ENCODE measurements around the gene ADAMTS6.

Gene ADAMTS6

DNA sequence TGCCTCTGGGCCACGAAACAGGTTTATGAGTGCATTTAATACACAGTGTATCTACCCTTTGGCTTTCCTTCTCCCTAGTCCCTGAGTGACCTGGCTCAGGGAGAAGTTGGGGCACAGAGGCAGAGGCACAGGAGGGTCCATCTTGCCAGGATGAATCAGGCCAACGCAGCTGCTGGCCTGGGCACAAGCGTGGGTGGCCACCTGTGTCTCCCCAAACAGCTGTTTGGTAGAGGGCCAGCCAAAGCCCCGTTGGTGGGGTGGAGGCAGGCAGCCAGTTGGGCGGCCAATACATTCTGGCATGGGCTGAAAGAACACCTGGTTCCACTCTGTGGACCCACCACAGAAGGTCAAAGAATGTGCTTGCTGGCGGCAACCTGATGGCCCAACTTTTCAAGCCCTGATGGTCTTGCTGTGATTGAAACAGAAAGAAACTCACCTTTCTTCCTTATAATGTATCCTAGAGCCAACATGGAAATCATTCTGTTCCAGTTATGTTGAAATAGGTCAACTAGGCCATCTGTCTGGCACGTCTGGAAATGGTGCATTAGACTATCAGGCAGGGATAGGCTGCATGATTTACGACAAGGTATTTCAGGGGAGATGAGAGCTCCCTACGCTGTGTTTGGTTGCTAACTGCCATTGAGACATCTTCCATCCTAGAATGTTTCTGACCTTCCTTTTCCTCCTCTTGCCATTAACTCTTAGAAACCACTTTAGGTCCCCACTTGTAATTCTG lies 337.4 kb downstream of the ADAMTS6 start:
- no peak for DNase-seq (ENCODE audit: low read depth)

GRCh38 chr5:65142511-65143011 lies 339.2 kb downstream of the ADAMTS6 start:
- peak; percentile 54 for DNase-seq (ENCODE audit: low read depth)

DNA sequence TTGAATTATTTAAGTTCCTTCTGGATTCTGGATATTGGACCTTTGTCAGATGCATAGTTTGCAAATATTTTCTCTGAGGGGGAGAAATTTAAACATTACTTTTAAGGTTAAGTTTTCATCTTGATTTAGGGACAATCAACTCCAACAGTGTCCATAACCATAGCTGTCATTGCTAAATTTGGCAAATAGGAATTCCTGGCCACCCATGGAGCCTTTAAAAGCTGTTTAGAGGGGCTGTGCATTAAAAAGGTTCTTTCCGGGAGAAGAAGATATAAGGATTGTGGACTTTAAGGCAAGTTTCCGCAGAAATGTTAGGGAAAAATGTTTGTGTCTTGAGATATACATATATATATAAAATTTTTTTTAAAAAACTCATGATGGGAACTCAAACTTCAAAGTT lies 339.7 kb downstream of the ADAMTS6 start:
- no peak for DNase-seq (ENCODE audit: low read depth)

DNA sequence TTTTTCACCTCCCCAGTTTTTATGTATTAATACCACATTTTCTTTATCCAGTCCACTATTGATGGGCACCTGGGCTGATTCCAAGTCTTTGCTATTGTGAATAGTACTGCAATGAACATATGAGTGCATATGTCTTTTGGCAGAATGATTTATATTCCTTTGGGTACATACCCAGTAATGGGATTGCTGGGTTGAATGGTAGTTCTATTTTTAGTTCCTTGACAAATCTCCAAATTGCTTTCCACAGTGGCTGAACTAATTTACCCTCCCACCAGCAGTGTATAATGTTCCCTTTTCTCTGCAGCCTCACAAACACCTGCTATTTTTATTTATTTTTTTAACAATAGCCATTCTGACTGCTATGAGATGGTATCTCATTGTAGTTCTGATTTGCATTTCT lies 340.2 kb downstream of the ADAMTS6 start:
- no peak for DNase-seq (ENCODE audit: low read depth)

DNA sequence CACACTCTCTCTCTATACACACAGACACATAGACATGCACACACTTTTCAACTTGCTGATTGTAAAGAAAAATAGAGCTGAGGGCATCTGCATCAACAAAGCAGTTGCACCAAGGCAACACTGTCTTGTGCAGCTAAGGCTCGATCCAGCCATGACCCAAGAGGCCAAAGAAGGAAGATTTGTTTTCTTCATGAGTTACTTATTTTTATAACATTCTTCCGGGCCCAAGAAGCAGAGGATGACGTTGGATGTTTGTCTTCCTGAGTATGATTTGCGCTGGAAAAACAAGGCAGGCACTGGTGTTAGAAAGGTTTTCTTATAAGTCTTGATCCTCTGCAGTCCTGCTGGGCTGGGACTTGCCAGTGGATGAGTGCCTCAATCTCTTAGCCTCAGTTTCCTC lies 344.1 kb downstream of the ADAMTS6 start:
- DNase-seq (ENCODE audit: low read depth) = peak; percentile 46

DNA sequence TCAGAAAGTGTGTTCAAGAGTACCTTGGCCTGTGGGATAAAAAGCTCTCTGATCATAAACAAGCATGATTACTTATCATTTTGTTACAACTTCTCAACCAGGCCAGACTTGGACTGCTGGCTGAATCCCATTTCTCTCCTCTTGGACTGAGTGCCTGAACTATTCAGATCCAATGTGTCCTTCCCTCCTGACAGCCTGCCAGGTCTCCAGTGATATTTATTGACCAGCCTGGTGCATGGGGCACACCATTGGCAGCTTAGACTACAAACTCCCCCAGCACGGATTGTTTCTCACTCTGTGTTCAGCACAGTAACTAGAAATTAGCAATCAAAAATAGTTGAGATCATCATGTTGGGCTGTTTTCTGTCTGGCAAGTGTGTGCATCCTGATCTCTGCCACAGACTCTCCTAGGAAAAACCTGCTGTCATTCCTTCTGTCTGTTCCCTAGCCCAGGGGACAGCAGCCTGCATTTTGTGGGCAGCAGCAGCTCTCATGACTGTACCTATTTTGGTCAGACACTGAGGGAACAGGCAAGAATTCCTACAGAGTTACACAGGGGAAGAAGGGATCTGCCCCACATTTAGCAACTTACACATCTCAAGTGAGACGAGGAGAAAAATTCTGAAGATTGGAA lies 348.1 kb downstream of the ADAMTS6 start:
- DNase-seq (ENCODE audit: low read depth) = no peak

DNA sequence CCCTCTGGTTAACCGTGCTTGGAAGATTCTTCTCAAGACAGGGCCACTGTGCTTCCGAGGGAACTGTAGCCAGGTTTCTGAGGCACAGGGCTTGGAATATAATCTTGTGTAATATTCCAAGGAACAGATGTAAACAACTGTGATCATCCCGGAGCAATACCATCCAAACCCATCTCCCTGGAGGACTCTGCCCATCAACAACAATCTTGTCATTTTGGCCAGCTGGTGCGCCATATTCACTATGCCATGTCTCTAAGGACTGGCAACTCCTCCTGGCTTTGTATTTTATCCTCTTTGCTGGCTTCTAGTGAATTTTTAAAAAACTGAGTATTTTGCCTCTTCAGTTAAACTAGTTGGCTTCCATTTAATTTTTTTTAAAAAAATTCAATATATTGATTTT lies 349.3 kb downstream of the ADAMTS6 start:
- DNase-seq (ENCODE audit: low read depth) = no peak

- no peak for DNase-seq (ENCODE audit: low read depth)
These were observed 353.5 kb downstream of the ADAMTS6 start for GRCh38 chr5:65128226-65128625.

GRCh38 chr5:65127161-65127901 lies 354.4 kb downstream of the ADAMTS6 start:
- peak; percentile 15 for DNase-seq (ENCODE audit: low read depth)

GRCh38 chr5:65126542-65127069 lies 355.1 kb downstream of the ADAMTS6 start:
- DNase-seq (ENCODE audit: low read depth) = no peak

DNA sequence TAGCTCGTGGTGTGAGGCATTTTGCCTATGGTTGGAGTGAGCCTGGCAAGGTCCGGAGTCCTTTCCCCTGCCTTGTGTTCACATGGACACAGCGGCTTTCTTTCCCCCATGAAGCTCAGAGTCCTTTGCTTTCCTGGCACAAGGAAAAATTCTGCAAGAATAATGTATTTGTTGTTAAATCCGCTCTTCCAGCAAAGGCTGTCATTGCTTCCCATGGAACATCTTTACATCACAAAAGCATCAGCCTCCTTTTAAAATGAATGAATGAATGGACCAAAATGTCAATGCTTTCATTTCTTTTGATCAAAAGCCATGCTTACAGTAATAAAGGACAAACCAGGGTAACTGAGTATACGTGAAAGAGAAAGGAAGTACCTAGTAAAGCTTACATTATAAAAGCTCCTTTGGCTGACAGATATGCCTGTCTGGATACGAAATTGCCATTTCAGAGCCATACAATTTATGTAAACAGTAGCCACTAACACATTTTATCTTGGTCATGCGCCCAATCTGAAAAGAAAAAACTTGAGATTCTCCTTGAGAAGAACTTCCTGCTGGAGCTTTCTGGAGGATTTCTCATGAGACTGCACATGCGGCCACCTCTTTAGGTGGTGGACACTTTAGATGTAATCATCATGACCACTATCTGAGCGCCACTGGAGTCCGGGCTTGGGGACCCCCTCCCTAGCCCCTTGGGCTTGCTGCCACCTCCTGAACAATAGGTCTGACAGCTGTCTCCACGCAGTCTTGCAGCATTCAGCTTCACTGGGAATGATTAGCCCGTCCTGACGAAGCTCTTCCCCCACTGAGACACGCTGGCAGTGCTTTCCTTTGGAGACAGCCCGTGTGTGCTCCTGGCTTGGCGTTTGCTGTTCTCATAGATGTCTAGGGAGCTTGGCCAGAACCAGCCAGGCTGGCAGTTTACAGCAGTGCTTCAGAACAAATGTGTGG lies 355.9 kb downstream of the ADAMTS6 start:
- no peak for DNase-seq (ENCODE audit: low read depth)

DNA sequence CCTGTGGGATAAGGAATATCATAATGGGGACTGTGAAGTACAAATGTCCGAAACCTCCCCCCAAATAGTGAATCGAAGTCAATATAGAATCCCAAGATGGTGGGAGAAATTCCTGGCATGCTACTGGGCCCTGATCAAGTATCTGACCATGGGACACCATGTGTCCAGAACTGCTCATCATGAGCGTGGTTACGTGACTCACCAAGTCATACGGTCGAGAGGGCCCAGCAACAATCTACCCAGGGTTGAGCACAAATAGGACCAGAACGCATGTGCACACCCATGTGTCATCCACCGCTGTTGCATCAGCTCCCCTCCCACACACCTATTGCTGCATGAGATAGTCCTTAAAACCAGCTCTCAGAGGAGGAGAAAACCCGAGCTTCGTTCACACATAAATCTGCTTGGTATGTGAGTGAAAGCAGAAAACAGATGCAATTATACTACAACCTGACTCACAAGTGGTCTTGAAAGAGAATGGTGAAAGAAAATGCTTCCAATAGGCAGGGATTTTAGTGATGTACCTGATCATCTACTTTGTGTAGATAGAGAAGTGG lies 359.8 kb downstream of the ADAMTS6 start:
- DNase-seq (ENCODE audit: low read depth) = peak; percentile 38

DNA sequence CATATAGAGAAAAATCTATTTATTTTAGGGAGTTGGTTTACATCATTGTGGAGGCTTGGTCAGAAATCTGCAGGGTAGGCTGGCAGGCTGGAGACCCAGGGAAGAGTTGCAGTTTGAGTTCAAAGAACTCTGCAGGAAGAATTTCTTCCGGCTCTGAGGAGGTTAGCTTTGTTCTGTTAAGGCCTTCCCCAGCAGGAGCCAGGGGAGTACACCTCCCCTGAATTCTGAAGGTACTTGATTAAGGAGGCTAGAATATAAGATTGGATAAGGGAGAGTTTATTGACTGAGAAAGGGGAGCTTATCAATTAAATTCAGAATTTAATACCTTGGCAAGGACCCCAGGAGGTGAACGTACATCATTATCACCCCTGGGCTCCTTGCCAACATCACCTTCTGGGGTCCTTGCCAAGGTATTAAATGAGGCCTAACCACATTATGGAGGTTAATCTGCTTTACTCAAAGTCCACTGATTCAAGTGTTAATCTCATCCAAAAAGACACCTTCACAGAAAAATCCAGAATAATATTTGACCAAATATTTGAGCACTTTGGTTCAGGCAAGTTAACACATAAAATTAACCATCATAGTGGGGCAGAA lies 361.3 kb downstream of the ADAMTS6 start:
- DNase-seq (ENCODE audit: low read depth) = no peak

DNA sequence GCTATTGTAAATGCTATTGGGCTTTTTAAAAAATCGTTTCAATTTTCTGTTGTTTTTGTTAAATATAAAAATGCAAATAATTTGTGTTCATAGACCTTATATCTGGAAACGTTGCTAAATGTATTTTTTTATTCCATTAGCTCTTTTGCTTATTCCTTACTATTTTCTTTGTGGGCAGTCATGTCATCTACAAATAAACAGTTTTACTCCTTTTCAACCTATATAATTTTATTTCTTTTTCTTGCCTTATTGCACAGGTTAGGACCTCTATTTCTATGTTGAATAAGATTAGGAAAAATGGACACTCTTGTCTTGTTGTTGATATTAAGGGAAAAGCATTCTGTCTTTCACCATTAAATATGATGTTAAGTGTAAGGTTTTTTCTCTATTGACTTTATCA lies 364.2 kb downstream of the ADAMTS6 start:
- DNase-seq (ENCODE audit: low read depth) = no peak

- DNase-seq (ENCODE audit: low read depth) = no peak
These were observed 367.9 kb downstream of the ADAMTS6 start for GRCh38 chr5:65113771-65114170.

- DNase-seq (ENCODE audit: low read depth) = no peak
These were observed 369.6 kb downstream of the ADAMTS6 start for GRCh38 chr5:65111961-65112658.

GRCh38 chr5:65108786-65109743 lies 372.7 kb downstream of the ADAMTS6 start:
- no peak for DNase-seq (ENCODE audit: low read depth)

DNA sequence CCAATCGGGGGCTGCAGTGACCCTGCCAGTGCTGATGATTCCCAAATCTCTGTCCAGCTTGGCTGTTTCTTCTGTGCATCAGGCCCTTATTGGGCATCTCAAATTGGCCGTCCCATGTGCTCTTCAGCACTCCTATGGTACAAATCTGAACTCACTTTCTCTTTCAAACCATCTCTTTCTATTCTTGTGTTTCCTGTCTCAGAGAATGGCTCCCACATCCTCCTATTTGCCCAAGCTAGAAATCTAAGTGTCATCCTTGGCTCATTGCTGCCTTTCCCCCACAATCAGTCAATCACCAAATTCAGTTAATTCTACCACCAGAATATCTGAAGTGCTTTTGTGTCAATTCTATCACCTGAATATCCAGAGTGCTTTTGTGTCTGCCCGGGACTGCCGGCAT lies 376.4 kb downstream of the ADAMTS6 start:
- DNase-seq (ENCODE audit: low read depth) = no peak

- no peak for DNase-seq (ENCODE audit: low read depth)
These were observed 376.9 kb downstream of the ADAMTS6 start for GRCh38 chr5:65104831-65105230.

All from stromal cell of bone marrow (primary cell).